ENCODE results near the gene HIVEP2. TPM values are rescaled to one million over a fixed set of nuclear protein-coding genes. Genes with fewer than 3 reads are reported as not detected.

The HIVEP2 gene
- total RNA-seq, 1 donor from 2014 or later: 3.5 TPM

DNA sequence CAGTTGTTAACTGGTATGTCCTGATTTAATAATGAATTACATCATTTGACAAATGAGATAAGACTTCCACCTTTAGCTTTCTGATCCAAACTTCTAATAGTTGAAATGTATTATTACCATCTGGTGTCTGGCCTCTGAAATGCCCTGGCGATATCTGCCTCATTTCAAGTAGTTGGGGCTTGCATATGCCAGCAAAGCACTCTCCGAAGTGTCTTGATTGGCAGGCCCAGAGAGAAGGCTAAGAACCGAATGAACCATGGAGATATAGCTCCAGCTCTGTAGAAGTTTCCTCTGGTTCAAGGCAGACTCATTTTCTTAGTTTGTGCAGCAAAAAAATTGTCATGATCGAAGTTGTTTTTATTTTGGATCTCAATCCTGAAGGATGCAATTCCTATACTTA is 13.4 kb upstream of the HIVEP2 start:
- peaks cover 3% of the 10 kb centered on the region for H3K9me3 Mint-ChIP-seq
- TF ChIP-seq, protein P1, sequence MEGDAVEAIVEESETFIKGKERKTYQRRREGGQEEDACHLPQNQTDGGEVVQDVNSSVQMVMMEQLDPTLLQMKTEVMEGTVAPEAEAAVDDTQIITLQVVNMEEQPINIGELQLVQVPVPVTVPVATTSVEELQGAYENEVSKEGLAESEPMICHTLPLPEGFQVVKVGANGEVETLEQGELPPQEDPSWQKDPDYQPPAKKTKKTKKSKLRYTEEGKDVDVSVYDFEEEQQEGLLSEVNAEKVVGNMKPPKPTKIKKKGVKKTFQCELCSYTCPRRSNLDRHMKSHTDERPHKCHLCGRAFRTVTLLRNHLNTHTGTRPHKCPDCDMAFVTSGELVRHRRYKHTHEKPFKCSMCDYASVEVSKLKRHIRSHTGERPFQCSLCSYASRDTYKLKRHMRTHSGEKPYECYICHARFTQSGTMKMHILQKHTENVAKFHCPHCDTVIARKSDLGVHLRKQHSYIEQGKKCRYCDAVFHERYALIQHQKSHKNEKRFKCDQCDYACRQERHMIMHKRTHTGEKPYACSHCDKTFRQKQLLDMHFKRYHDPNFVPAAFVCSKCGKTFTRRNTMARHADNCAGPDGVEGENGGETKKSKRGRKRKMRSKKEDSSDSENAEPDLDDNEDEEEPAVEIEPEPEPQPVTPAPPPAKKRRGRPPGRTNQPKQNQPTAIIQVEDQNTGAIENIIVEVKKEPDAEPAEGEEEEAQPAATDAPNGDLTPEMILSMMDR (conservative IDR thresholded peaks at IDR 0.05): no peak
- H3K27ac Mint-ChIP-seq (ENCODE audit: unreplicated experiment): no peak overlapping the region
- H3K4me3 Mint-ChIP-seq: no peak overlapping the region
- no peaks in the 10 kb centered on the region for H3K27me3 Mint-ChIP-seq (ENCODE audit: low read depth)
- H3K36me3 Mint-ChIP-seq (ENCODE audit: low read depth): no peaks in the 10 kb centered on the region
- no peaks in the 10 kb centered on the region for H3K4me1 Mint-ChIP-seq
- no peak for DNase-seq (ENCODE audit: low read depth, low spot score)

DNA sequence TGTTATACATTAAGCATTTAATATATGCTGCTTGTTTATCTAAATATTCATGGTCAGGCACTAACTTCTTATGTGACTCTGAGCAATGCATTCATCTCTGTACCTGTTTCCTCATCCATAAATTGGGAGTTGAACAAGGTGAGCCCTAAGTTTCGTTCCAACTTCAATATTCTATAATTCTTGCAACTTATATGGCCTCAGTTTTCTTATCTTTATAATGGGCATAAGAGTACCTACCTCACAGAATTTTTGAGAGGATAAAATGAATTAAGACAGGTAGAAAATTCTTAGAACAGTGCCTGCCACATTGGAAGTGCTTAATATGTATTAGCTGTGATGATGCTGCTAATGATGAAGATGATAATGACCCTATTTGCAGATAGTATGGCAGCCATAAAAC is 11.8 kb upstream of the HIVEP2 start:
- Mint-ChIP-seq H3K4me3 (no peak overlapping the region), H3K9me3 (peaks cover 3% of the 10 kb centered on the region), H3K36me3 (ENCODE audit: low read depth) (no peaks in the 10 kb centered on the region), H3K27me3 (ENCODE audit: low read depth) (peaks cover 6% of the 10 kb centered on the region), H3K27ac (ENCODE audit: unreplicated experiment) (no peak overlapping the region), H3K4me1 (no peaks in the 10 kb centered on the region)
- TF ChIP-seq, protein P1 (conservative IDR thresholded peaks at IDR 0.05): no peak
- DNase-seq (ENCODE audit: low read depth, low spot score): no peak

- peaks cover 20% of the 10 kb centered on the region for H3K27me3 Mint-ChIP-seq (ENCODE audit: low read depth)
- H3K4me1 Mint-ChIP-seq: no peaks in the 10 kb centered on the region
- no peak for DNase-seq (ENCODE audit: low read depth, low spot score)
- TF ChIP-seq, protein P1 (conservative IDR thresholded peaks at IDR 0.05): no peak
- no peak overlapping the region for H3K4me3 Mint-ChIP-seq
- H3K36me3 Mint-ChIP-seq (ENCODE audit: low read depth): no peaks in the 10 kb centered on the region
- H3K9me3 Mint-ChIP-seq: no peaks in the 10 kb centered on the region
- no peak overlapping the region for H3K27ac Mint-ChIP-seq (ENCODE audit: unreplicated experiment)
Observed at GRCh38 chr6:142954844-142955243, 9.9 kb upstream of the HIVEP2 start.

GRCh38 chr6:142953373-142954273 is 8.6 kb upstream of the HIVEP2 start:
- Mint-ChIP-seq H3K4me1 (no peaks in the 10 kb centered on the region), H3K27ac (ENCODE audit: unreplicated experiment) (no peak overlapping the region), H3K4me3 (no peak overlapping the region), H3K27me3 (ENCODE audit: low read depth) (peaks cover 32% of the 10 kb centered on the region), H3K9me3 (no peaks in the 10 kb centered on the region), H3K36me3 (ENCODE audit: low read depth) (no peaks in the 10 kb centered on the region)
- TF ChIP-seq, protein P1 (conservative IDR thresholded peaks at IDR 0.05): no peak
- DNase-seq (ENCODE audit: low read depth, low spot score): no peak

DNA sequence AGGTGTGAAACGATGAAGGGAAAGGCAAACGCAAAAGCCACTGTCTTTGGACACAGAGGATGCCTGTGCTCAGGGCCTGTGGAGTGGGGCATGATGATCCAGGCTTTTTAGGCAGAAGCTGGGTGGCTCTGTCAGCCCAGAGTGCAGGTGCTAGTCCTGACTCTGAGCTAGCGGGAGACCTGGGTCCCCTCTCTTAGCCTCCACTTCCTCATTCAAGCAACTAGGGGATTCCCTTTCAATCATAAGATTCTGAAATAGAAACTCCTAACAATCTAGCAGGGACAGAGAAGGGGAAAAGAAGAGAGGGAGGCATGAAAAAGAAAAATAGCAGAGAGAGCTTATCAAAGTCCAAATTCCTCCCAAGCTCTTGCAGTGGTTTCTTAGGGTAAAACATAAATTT is 7.6 kb upstream of the HIVEP2 start:
- Mint-ChIP-seq H3K9me3 (no peaks in the 10 kb centered on the region), H3K4me1 (peaks cover 6% of the 10 kb centered on the region), H3K4me3 (no peak overlapping the region), H3K27ac (ENCODE audit: unreplicated experiment) (no peak overlapping the region), H3K27me3 (ENCODE audit: low read depth) (peaks cover 42% of the 10 kb centered on the region), H3K36me3 (ENCODE audit: low read depth) (no peaks in the 10 kb centered on the region)
- TF ChIP-seq, protein P1 (conservative IDR thresholded peaks at IDR 0.05): no peak
- DNase-seq (ENCODE audit: low read depth, low spot score): no peak
